ENCODE results near the gene MPPED2.

DNA sequence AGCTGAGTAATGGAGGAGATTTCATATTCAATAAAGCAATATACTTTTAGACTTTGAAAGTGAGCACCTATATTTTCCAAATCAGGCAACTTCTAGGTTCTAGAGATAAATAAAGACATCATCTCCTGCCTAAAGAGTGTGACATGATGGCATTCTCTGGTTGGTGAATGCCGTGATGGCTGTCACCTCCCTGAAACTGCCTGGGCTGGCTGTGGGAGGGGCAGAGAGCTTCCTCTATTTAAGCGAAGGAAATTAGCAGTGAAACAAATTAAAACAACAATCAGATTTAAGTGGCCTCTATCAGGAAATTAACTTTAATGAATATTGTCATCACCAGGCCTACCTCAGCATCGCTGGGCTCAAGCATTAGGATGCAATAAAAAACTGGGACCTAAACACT, 149.4 kb downstream of the MPPED2 start:
- TF ChIP-seq, protein P1, sequence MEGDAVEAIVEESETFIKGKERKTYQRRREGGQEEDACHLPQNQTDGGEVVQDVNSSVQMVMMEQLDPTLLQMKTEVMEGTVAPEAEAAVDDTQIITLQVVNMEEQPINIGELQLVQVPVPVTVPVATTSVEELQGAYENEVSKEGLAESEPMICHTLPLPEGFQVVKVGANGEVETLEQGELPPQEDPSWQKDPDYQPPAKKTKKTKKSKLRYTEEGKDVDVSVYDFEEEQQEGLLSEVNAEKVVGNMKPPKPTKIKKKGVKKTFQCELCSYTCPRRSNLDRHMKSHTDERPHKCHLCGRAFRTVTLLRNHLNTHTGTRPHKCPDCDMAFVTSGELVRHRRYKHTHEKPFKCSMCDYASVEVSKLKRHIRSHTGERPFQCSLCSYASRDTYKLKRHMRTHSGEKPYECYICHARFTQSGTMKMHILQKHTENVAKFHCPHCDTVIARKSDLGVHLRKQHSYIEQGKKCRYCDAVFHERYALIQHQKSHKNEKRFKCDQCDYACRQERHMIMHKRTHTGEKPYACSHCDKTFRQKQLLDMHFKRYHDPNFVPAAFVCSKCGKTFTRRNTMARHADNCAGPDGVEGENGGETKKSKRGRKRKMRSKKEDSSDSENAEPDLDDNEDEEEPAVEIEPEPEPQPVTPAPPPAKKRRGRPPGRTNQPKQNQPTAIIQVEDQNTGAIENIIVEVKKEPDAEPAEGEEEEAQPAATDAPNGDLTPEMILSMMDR (IDR thresholded peaks at IDR 0.05), result no peak
- TF ChIP-seq POLR2A (IDR thresholded peaks at IDR 0.05), result no peak
